ENCODE data around the gene VSIR.

DNA sequence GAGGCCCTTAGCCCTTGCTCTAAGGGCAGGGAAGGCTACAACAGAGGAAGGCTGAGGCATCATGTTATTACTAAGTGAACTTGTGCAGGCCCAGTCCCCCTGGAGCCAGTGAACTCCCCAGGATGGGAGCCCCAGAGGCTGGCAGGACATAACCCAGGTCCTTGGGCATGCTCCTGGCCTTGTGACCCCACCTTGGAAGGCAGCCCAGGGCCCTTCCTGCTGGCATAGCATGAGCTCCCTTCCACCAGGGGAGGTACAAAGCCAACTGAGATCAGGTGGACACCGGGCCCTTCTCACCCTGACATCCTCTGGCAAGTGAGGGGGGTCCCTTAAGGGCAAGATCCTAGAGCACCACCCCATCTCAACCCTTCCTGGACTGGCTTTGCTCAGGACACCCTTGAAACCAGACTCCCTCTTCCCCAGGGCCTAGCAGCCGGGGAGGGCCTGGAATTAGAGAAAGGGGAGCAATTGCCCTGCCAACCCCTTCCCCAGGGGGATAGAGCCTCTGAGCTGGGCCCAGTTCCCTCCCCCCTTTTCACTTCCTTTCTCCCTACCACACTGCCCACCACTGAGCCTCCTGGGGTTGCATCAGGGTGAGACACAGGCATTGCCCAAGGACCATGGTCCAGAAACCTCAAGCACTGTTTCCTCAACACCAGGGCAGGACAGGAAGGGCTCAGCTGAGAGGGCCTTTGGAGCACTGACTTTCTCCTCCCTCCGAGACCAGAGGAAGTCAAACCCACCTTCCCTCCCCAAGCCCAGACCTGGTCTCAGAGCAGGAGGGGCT lies 1.8 kb upstream of the VSIR start:
- TF ChIP-seq, protein P1, sequence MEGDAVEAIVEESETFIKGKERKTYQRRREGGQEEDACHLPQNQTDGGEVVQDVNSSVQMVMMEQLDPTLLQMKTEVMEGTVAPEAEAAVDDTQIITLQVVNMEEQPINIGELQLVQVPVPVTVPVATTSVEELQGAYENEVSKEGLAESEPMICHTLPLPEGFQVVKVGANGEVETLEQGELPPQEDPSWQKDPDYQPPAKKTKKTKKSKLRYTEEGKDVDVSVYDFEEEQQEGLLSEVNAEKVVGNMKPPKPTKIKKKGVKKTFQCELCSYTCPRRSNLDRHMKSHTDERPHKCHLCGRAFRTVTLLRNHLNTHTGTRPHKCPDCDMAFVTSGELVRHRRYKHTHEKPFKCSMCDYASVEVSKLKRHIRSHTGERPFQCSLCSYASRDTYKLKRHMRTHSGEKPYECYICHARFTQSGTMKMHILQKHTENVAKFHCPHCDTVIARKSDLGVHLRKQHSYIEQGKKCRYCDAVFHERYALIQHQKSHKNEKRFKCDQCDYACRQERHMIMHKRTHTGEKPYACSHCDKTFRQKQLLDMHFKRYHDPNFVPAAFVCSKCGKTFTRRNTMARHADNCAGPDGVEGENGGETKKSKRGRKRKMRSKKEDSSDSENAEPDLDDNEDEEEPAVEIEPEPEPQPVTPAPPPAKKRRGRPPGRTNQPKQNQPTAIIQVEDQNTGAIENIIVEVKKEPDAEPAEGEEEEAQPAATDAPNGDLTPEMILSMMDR (IDR thresholded peaks at IDR 0.05; ENCODE audit: insufficient read depth, low read length, poor library complexity, severe bottlenecking), result no peak
- no peak for TF ChIP-seq EZH2phosphoT487 (conservative IDR thresholded peaks at IDR 0.05; ENCODE audit: low read length)
